A673 (cell line): ENCODE results near the gene TBL1X.

ENCODE experiments used
- CTCF ChIP-seq: fragments of 300-800, 200-600 bp; sonication (generic); conservative IDR thresholded peaks from 2 replicates; pipeline ENCODE4 v1.5.1; 2017; ENCODE audit warnings: low read depth, mild to moderate bottlenecking, antibody characterized with exemption, low read length, moderate library complexity, mixed read lengths
- EZH2 ChIP-seq: fragments of 200-600 bp; sonication (generic); IDR thresholded peaks from 2 replicates; pipeline ENCODE4 v1.6.1; 2017; ENCODE audit warnings: borderline replicate concordance, low read depth, mild to moderate bottlenecking, mixed read lengths, antibody characterized with exemption, low read length; ENCODE audit not compliant: poor library complexity, severe bottlenecking

GRCh38 chrX:9436812-9437211 lies 28.0 kb upstream of the TBL1X start:
- TF ChIP-seq CTCF (no peak), EZH2 (no peak)
